Stimulated activated naive CD8-positive, alpha-beta T cell treated with anti-CD3 and anti-CD28 coated beads, Interleukin-15, Interleukin-2, amounts not matched to agents 100 ng/mL and 50 ng/mL, for 24 hours (primary cell): ENCODE data around the gene SEMG2.
A peak's percentile ranks its signal among the peaks of the same experiment; 100 is the strongest.

ENCODE experiments used
- H3K27ac Mint-ChIP-seq: one replicate; pipeline ENCODE4 v1.8.0; 2021; ENCODE audit warnings: mild to moderate bottlenecking, mixed read lengths
- H3K27me3 Mint-ChIP-seq: one replicate; pipeline ENCODE4 v1.8.0; 2021; ENCODE audit warnings: mixed read lengths
- H3K36me3 Mint-ChIP-seq: one replicate; pipeline ENCODE4 v1.8.0; 2021; ENCODE audit warnings: low read depth, mixed read lengths
- H3K4me1 Mint-ChIP-seq: one replicate; pipeline ENCODE4 v1.8.0; 2021; ENCODE audit warnings: low read depth, mixed read lengths
- H3K4me3 Mint-ChIP-seq: one replicate; pipeline ENCODE4 v1.8.0; 2021; ENCODE audit warnings: mild to moderate bottlenecking, mixed read lengths
- H3K9me3 Mint-ChIP-seq: one replicate; pipeline ENCODE4 v1.8.0; 2021; ENCODE audit warnings: mixed read lengths

The SEMG2 gene

DNA sequence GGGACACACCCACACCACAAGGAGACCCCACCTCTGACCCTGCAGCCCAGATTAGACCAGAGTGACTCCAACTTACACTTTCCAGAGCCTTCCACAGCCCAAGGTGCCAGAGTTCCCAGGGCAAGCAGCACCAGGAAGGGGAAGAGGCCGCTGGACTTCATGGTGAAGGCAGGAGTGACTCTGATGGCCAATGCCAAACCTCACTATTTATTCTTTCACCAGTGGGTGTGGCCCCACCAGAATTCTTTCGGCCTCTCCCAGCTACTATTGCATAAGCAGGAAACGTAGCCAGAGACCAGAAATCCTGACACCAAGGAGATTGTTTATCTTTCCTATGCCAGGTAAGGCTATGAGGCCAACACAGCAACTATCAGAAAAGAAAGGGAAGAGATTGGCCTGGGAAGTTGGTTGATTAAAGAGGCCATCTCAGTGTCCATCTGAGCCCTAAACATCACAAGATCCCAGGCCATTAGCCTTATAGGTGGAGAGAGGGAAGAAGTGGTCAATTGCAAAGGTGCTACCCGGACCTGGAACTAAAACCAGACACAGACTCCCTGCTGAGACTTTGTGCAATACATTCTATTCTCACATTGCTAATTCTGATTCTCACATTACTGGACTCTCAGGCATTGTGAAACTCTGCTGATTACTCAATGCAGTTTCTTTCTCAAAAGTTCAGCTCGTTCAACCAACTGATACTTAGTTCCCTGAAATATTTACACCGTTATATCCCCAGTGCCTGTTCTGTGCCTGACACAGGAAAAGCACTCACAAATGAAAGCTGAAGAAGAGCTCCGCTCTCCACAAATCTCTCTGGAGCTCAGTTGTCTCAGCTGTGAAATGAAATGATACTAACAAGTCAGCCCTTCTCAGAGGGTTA is 33.5 kb downstream of the SEMG2 start, which contains the start of gene SLPI:
Gene SLPI (minus strand): TSS at position 182 of the 880 bp plus-strand sequence. CDS start 21 bp downstream, at position 161.
- no peaks in the 10 kb centered on the region for H3K36me3 Mint-ChIP-seq
- H3K27me3 Mint-ChIP-seq, result peaks cover 47% of the 10 kb centered on the region
- H3K9me3 Mint-ChIP-seq, result no peaks in the 10 kb centered on the region
- H3K27ac Mint-ChIP-seq, result peak within 1 kb of the TSS; percentile 1
- H3K4me1 Mint-ChIP-seq, result no peaks in the 10 kb centered on the region
- H3K4me3 Mint-ChIP-seq, result no peak within 1 kb of the TSS

DNA sequence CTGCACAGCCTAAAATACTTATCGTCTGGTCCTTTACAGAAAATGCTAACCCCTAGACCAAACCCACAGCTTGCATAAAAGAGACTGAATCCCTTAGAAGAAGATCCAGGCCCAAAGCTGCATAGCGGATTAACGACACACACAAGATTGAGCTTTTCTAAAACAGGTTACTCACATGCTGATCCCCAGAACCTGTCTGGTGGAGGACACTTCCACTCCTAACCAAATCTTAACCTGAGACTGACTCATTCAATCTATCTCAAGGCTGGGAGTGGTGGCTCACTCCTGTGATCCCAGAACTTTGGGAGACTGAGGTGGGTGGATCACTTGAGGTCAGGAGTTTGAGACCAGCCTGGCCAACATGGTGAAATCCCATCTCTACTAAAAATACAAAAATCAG is 36.0 kb downstream of the SEMG2 start:
- Mint-ChIP-seq H3K4me3 (no peak overlapping the region), H3K36me3 (no peaks in the 10 kb centered on the region), H3K4me1 (no peaks in the 10 kb centered on the region), H3K9me3 (no peaks in the 10 kb centered on the region), H3K27me3 (peaks cover 39% of the 10 kb centered on the region), H3K27ac (no peak overlapping the region)

DNA sequence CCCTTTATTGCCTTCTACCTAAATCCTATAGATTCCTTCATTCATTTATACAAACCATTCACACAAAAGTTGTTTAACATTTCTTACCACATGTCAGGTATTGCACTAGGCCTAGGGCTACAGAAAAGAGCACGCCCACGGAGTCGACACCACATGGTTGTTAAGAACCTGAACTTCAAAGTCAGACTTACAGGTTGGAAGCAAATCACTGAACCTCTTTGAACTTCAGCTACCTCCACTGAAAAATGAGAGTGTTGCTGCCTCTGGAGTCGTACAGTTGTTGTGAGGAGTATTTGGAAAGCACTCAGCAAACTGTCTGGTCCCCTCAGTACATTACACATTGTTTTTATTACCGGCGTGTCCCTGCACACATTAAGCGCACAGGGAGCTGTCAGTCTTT is 36.5 kb downstream of the SEMG2 start:
- H3K4me1 Mint-ChIP-seq, result no peaks in the 10 kb centered on the region
- peaks cover 41% of the 10 kb centered on the region for H3K27me3 Mint-ChIP-seq
- H3K9me3 Mint-ChIP-seq, result no peaks in the 10 kb centered on the region
- H3K27ac Mint-ChIP-seq, result no peak overlapping the region
- H3K4me3 Mint-ChIP-seq, result no peak overlapping the region
- no peaks in the 10 kb centered on the region for H3K36me3 Mint-ChIP-seq

DNA sequence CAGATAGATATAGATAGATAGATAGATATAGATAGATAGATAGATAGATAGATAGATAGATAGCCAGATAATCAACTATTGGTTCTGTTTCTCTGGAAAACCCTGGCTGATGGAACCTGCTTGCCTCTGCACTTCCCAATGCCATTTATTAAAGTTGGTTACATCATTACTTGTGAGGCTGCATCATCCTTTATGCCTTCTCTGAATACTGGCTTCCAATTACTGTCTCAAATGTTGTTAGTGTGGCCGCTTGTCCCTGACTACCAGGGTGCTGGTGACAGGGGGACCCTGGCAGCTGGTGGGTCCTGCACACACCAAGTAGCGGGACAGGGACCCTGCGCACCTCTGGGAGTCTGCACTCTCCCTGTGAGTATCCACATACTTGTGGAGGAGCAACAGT is 37.1 kb downstream of the SEMG2 start:
- no peaks in the 10 kb centered on the region for H3K9me3 Mint-ChIP-seq
- H3K27ac Mint-ChIP-seq, result no peak overlapping the region
- no peaks in the 10 kb centered on the region for H3K36me3 Mint-ChIP-seq
- no peak overlapping the region for H3K4me3 Mint-ChIP-seq
- no peaks in the 10 kb centered on the region for H3K4me1 Mint-ChIP-seq
- peaks cover 44% of the 10 kb centered on the region for H3K27me3 Mint-ChIP-seq

DNA sequence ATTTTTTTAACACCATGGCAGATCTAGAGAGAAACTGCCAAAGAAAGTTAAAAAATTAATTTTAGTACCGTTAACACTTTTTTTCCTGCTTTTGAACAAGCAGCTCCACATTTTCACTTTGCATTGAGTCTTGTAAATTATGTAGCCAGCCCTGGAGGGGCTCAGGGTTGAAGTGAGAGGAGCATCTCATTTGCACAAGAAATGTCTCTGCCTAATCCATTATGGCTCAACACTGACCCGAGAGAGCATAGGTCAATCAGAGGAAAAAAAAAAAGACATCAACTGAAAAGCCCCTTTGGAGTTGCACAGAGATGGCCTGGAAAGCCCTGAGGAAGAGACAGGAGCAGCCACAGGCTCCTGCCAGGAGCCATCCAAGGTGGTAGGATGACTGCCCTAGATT is 37.5 kb downstream of the SEMG2 start:
- Mint-ChIP-seq H3K4me3 (no peak overlapping the region), H3K4me1 (no peaks in the 10 kb centered on the region), H3K9me3 (no peaks in the 10 kb centered on the region), H3K27me3 (peaks cover 40% of the 10 kb centered on the region), H3K36me3 (no peaks in the 10 kb centered on the region), H3K27ac (no peak overlapping the region)

DNA sequence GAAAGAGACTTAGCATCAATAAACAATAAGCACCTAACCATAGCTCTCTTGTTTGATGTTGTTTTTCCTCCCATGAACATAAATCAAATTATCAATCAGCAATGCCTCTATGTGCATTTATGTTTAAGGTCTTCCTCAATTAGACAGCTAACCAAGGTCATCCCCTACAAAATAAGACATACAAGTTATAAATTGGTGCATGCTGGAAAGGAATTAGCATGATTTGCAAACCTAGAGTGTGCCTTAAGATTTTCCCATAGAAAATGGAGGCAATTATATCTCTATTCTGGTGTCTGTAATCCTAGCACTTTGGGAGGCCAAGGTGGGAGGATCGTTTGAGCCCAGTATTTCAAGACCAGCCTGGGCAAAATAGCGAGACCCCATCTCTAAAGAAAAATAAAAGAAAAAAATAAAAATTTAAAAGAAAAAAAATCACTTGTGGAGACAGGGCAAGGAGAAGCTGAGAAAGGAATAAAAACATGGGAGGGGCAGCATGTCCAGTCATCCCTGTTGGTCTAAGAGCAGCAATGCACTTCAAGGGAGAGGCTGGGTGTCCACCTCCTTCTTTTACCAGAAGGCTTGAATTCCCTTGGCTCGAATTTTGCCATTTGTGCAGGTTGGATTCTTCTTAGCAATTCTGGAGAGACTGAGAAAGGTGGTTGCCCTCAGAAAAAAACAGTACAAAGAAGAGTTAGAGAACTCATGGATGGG is 42.5 kb downstream of the SEMG2 start:
- Mint-ChIP-seq H3K27me3 (peaks cover 44% of the 10 kb centered on the region), H3K4me3 (no peak overlapping the region), H3K36me3 (no peaks in the 10 kb centered on the region), H3K27ac (no peak overlapping the region), H3K4me1 (no peaks in the 10 kb centered on the region), H3K9me3 (no peaks in the 10 kb centered on the region)

DNA sequence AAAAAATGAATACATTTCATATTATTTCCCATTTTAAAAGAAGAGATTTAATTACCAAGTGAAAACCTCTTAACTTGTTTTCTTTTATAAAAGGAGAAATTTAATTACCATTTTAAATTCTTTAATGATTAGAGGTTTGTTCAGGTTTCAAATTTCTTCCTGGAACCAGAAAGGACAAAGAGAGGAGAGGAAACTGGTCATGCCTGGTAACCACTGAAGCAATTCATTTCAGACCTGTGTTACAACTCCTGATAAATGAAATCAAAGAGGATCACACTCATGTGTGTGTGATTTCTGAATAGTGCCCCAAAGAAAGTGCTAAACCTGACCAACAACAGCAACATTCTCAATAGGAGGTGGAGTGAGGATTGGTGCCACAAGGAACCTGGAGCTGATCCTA is 45.8 kb downstream of the SEMG2 start:
- H3K4me3 Mint-ChIP-seq, result no peak overlapping the region
- H3K36me3 Mint-ChIP-seq, result no peaks in the 10 kb centered on the region
- H3K27me3 Mint-ChIP-seq, result peaks cover 39% of the 10 kb centered on the region
- H3K9me3 Mint-ChIP-seq, result no peaks in the 10 kb centered on the region
- no peak overlapping the region for H3K27ac Mint-ChIP-seq
- no peaks in the 10 kb centered on the region for H3K4me1 Mint-ChIP-seq

DNA sequence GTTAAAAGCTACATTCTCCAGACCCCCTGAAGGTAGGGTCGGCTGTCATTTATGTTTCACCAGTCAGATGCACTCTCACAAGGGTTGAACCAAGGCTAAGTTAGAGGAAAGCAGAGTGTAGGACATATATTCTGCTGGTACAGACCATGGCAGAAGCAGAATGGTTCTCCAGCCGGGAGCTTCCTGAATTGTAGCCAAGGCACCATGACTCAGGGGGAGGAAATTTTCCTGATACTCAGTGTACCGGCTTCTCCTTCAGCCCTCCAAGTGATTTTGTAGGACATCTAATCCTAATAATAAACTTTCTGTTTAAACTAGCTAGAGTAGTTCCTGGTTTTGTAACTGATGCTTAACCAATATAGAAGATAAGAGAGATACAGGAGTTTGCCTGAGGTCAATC is 47.4 kb downstream of the SEMG2 start:
- no peak overlapping the region for H3K4me3 Mint-ChIP-seq

DNA sequence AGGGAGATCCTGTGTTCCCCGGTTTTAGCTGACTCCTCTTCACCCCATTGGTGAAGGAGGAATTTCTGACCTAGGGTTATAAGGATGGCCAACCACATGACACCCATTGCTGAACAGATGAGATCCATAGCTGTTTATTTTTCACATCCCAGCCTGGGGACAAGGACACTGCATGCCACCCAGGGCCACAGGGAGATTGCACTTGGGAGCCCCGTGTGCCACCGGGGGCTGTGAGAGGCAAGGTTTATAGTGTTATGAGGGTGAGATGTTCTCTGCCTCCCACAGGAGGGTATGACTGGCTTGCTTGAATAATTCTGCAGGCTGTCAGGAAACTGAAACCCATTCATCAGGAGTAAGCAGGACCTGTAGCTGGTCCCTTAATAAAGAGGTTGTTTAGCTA is 47.9 kb downstream of the SEMG2 start:
- H3K4me1 Mint-ChIP-seq, result no peaks in the 10 kb centered on the region
- H3K9me3 Mint-ChIP-seq, result no peaks in the 10 kb centered on the region
- peaks cover 45% of the 10 kb centered on the region for H3K27me3 Mint-ChIP-seq

More for the DNA sequence above, 47.4 kb downstream of the SEMG2 start:
- Mint-ChIP-seq H3K27me3 (peaks cover 40% of the 10 kb centered on the region), H3K9me3 (no peaks in the 10 kb centered on the region), H3K4me1 (no peaks in the 10 kb centered on the region), H3K27ac (no peak overlapping the region), H3K36me3 (no peaks in the 10 kb centered on the region)

DNA sequence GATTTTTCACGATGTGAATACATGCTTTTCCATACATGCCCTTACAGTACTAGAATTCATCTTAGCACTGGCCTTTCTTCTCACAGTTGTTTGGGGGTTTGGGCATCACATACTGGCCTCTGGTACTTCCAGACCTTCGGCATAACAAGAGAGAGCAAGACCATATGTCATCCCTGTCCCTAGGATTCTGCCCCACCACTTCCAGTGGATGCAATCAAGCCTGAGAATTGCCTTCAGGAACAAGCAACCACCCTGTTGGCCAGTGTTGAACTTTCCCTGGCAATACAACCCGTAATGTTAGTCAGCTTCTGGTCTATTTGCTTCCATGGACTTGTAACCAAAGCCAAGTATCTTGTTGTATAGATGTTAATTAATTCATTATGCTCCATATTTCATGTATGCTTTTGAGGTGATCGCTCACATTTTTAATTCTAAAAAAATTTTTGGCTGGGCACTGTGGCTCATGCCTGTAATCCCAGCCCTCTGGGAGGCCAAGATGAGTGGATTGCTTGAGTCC is 48.6 kb downstream of the SEMG2 start:
- Mint-ChIP-seq H3K27me3 (peaks cover 52% of the 10 kb centered on the region), H3K4me3 (no peak overlapping the region), H3K9me3 (no peaks in the 10 kb centered on the region), H3K27ac (no peak overlapping the region), H3K4me1 (no peaks in the 10 kb centered on the region), H3K36me3 (no peaks in the 10 kb centered on the region)

More for the DNA sequence above, 47.9 kb downstream of the SEMG2 start:
- no peaks in the 10 kb centered on the region for H3K36me3 Mint-ChIP-seq
- H3K27ac Mint-ChIP-seq, result no peak overlapping the region
- no peak overlapping the region for H3K4me3 Mint-ChIP-seq
